Measurements from ENCODE around the gene OGT.

- TF ChIP-seq CTCF (IDR thresholded peaks at IDR 0.05; ENCODE audit: low read depth, low read length) (no peak), MAX (IDR thresholded peaks at IDR 0.05; ENCODE audit: low read depth, low read length) (no peak), POLR2A (IDR thresholded peaks at IDR 0.05; ENCODE audit: extremely low read depth, insufficient read length) (no peak), MYC (IDR thresholded peaks at IDR 0.05; ENCODE audit: low read depth, low read length) (no peak)
These were observed 88.7 kb downstream of the OGT start for GRCh38 chrX:71621603-71622002.
